ENCODE results near the gene UTP11.

DNA sequence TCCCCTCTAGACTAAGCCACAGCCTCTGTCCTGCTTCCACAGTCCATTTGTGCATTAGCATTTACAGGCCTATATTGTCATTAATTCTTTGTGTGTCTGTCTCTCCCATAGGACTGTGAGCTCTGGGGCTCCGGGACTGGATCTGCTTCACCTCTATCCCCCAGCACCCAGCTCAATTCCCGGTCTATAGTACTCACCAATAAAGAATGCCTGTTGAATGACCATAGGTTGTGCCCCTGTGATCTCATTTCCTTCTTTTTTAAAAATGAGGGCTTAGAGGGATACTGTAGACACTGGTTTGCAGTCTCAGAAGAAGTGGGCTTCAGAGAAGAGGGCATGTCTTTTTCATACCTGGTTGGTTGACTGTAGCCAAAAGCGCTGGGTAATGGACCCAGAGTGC lies 42.9 kb downstream of the UTP11 start:
- TF ChIP-seq POLR2AphosphoS5 (IDR thresholded peaks at IDR 0.05; ENCODE audit: low read depth, low read length) (no peak), POLR2A (IDR thresholded peaks at IDR 0.05; ENCODE audit: low read depth, low read length) (no peak), PAX5 (IDR thresholded peaks at IDR 0.05; ENCODE audit: insufficient read depth, low read length, severe bottlenecking) (no peak), SPI1 (IDR thresholded peaks at IDR 0.05; ENCODE audit: low read depth, low read length) (no peak), TAF1 (IDR thresholded peaks at IDR 0.05; ENCODE audit: low read depth, low read length) (no peak)
